OCI-LY7 (cell line): ENCODE results near the gene FAM107B. TPM values are rescaled to one million over a fixed set of nuclear protein-coding genes. Genes with fewer than 3 reads are reported as not detected.

Experiments used
- BruUV-seq: library from RNA; stranded (reverse); fragments of 400-500 nt; replicated peaks from 2 replicates; lab custom pipeline; 2021; lab: Mats Ljungman, UMichigan
- CTCF ChIA-PET: fragments of 300-600 bp; sonication (Branson Sonifier 250); formaldehyde crosslinking; loops from one replicate; lab custom pipeline; 2022; ENCODE audit warnings: antibody characterized with exemption; ENCODE audit not compliant: unreplicated experiment; lab: Charles Lee
- POLR2A ChIA-PET: fragments of 300-600 bp; sonication (Branson Sonifier 250); formaldehyde crosslinking; loops from one replicate; lab custom pipeline; 2022; ENCODE audit warnings: antibody characterized with exemption; lab: Charles Lee
- DNase-seq: peaks from one replicate; pipeline ENCODE4 v3.0.0-alpha.2; 2015; ENCODE audit warnings: low spot score
- H2AFZ ChIP-seq: fragments of 200-600 bp; sonication (generic), shearing (Covaris generic); 2 replicates; pipeline ENCODE4 v1.6.1; 2014; ENCODE audit warnings: mild to moderate bottlenecking, antibody characterized with exemption, low read length, moderate library complexity
- H3K27ac ChIP-seq: fragments of 200-600 bp; sonication (generic); 2 replicates; pipeline ENCODE4 v1.5.1; 2014; ENCODE audit warnings: mixed run types, low read depth, mild to moderate bottlenecking, moderate library complexity, low read length, inconsistent platforms; ENCODE audit not compliant: poor library complexity, severe bottlenecking
- H3K36me3 ChIP-seq: fragments of 200-600 bp; sonication (generic); 2 replicates; pipeline ENCODE4 v1.6.1; 2014; ENCODE audit warnings: mild to moderate bottlenecking, antibody characterized with exemption, low read length, moderate library complexity, mixed read lengths; ENCODE audit not compliant: insufficient read depth
- H3K4me1 ChIP-seq: fragments of 200-600 bp; sonication (generic); 2 replicates; pipeline ENCODE4 v1.5.1; 2014; ENCODE audit warnings: mild to moderate bottlenecking, low read length; ENCODE audit not compliant: insufficient read depth, poor library complexity, severe bottlenecking
- H3K4me2 ChIP-seq: fragments of 200-600 bp; sonication (generic); 2 replicates; pipeline ENCODE4 v1.6.1; 2014; ENCODE audit warnings: mild to moderate bottlenecking, low read length
- H3K4me3 ChIP-seq: fragments of 200-600 bp; sonication (generic); 2 replicates; pipeline ENCODE4 v1.5.1; 2014; ENCODE audit warnings: mild to moderate bottlenecking, low read depth, low read length; ENCODE audit not compliant: poor library complexity, severe bottlenecking
- H3K79me2 ChIP-seq: fragments of 200-600 bp; sonication (generic); 2 replicates; pipeline ENCODE4 v1.6.1; 2016; ENCODE audit warnings: low read depth, mild to moderate bottlenecking, low read length, moderate library complexity, mixed read lengths; ENCODE audit not compliant: insufficient read depth
- H3K9me2 ChIP-seq: fragments of 200-600 bp; sonication (generic); 2 replicates; pipeline ENCODE4 v1.6.1; 2016; ENCODE audit warnings: mild to moderate bottlenecking, low read length, mixed read lengths; ENCODE audit not compliant: insufficient read depth
- H3K9me3 ChIP-seq: fragments of 200-600 bp; sonication (generic); 2 replicates; pipeline ENCODE4 v1.6.1; 2014; ENCODE audit warnings: mild to moderate bottlenecking, mixed run types, low read length, mixed read lengths
- H4K20me1 ChIP-seq: fragments of 200-600 bp; sonication (generic); 2 replicates; pipeline ENCODE4 v1.6.1; 2014; ENCODE audit warnings: mild to moderate bottlenecking, antibody characterized with exemption, low read length, moderate library complexity, mixed read lengths; ENCODE audit not compliant: insufficient read depth
- EZH2phosphoT487 ChIP-seq: fragments of 200-600 bp; sonication (generic); IDR thresholded peaks from 2 replicates; pipeline ENCODE4 v1.6.1; 2018; ENCODE audit warnings: low read depth, borderline replicate concordance, mild to moderate bottlenecking, mixed run types, antibody characterized with exemption, low read length, moderate library complexity, mixed read lengths
- intact Hi-C: fragments of 100-400 bp; cut with micrococcal nuclease; formaldehyde crosslinking; loops from one replicate; pipeline ENCODE4 v1.10.0; 2022; ENCODE audit not compliant: unreplicated experiment
- total RNA-seq, 2 experiments: library from RNA; depleted of rRNA in 1 of 2; stranded (reverse); fragments of >200 nt in 1 of 2; shearing (Covaris generic) in 1 of 2; gene quantifications; 2 replicates each; pipeline ENCODE4 v1.2.3, GENCODE V29; 2014 to 2022
- TF ChIP-seq, protein P1 (sequence below): fragments of 200-600 bp; sonication (generic); conservative IDR thresholded peaks from 2 replicates; pipeline ENCODE4 v1.5.1; 2014; ENCODE audit warnings: mild to moderate bottlenecking, antibody characterized with exemption, low read length, moderate library complexity, mixed read lengths

The FAM107B gene
- total RNA-seq, 2 experiments from 2014 or later: 114 to 398 TPM

DNA sequence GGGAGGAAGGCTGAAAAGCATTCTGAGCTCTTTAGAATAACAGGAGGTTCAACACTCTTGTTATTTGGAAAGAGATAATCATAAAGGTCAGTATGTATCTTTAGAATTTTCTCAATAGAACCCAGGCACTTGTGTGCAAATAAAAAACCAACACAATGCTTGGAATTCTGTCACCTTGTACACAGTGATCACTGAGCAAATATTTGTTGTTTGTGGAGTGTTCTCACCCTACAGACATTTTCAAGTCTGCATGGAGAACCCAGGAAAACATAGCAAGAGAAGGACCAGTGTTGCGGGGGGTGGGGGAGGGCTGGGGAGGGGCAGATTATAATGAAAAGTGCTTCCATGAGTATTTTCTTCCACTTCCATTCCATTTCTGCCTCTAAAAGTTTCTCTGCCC is 87.4 kb downstream of the FAM107B start:
- POLR2A ChIA-PET: interaction anchor here (1.4 kb wide), 1 partner anchor 151 kb away, joined by 6 read pairs; the partner anchor contains the start of genes CDNF, HSPA14 and MSANTD7

DNA sequence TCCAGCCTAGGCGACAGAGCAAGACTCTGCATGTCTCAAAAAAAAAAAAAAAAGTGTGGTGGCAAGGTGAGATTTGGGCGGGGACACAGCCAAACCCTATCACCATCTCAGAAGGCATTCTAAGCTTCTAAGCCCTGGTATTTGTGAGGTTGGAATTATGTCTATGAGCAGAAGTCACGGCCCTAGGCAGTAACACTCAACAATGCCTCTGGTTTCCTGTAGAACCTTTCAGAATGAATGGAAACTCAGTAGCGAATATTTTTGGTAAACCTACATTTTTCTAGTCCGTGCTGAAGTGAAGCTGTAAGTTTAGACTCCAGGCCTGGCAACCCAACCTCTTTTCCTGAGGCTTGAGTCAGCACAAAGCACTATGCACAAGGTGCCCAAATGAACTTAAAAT is 88.3 kb downstream of the FAM107B start:
- ChIA-PET CTCF (no interaction called here), POLR2A (interaction anchor here (0.6 to 1.4 kb wide), 5 partner anchors 9 to 152 kb away, joined by 3 to 6 read pairs (median 4); partner anchors contain the start of genes CDNF, HSPA14 and MSANTD7)
- no peak overlapping the region for H2AFZ ChIP-seq
- no peaks in the 10 kb centered on the region for H3K79me2 ChIP-seq
- BruUV-seq: no TSS peak
- H3K36me3 ChIP-seq: no peaks in the 10 kb centered on the region
- H3K27ac ChIP-seq: no peak overlapping the region
- intact Hi-C loops: no loop called here
- no peaks in the 10 kb centered on the region for H4K20me1 ChIP-seq
- TF ChIP-seq EZH2phosphoT487: no peak
- DNase-seq: no peak
- H3K4me1 ChIP-seq: no peaks in the 10 kb centered on the region
- no peak overlapping the region for H3K4me2 ChIP-seq
- H3K9me3 ChIP-seq: 0 out of 2 replicates have a peak, but pooled peaks cover 7% of the 10 kb centered on the region
- H3K4me3 ChIP-seq: no peak overlapping the region
- H3K9me2 ChIP-seq: no peaks in the 10 kb centered on the region

More for the DNA sequence above, 87.4 kb downstream of the FAM107B start:
- BruUV-seq: no TSS peak
- TF ChIP-seq, protein P1, sequence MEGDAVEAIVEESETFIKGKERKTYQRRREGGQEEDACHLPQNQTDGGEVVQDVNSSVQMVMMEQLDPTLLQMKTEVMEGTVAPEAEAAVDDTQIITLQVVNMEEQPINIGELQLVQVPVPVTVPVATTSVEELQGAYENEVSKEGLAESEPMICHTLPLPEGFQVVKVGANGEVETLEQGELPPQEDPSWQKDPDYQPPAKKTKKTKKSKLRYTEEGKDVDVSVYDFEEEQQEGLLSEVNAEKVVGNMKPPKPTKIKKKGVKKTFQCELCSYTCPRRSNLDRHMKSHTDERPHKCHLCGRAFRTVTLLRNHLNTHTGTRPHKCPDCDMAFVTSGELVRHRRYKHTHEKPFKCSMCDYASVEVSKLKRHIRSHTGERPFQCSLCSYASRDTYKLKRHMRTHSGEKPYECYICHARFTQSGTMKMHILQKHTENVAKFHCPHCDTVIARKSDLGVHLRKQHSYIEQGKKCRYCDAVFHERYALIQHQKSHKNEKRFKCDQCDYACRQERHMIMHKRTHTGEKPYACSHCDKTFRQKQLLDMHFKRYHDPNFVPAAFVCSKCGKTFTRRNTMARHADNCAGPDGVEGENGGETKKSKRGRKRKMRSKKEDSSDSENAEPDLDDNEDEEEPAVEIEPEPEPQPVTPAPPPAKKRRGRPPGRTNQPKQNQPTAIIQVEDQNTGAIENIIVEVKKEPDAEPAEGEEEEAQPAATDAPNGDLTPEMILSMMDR: no peak
- no peak for TF ChIP-seq EZH2phosphoT487
- Histone ChIP-seq H3K36me3 (no peaks in the 10 kb centered on the region), H3K4me1 (no peaks in the 10 kb centered on the region), H4K20me1 (no peaks in the 10 kb centered on the region), H2AFZ (no peak overlapping the region), H3K27ac (no peak overlapping the region), H3K9me3 (0 out of 2 replicates have a peak, but pooled peaks cover 7% of the 10 kb centered on the region), H3K9me2 (no peaks in the 10 kb centered on the region), H3K4me3 (no peak overlapping the region), H3K79me2 (no peaks in the 10 kb centered on the region), H3K4me2 (no peak overlapping the region)
- CTCF ChIA-PET: no interaction called here
- no peak for DNase-seq
- intact Hi-C loops: no loop called here

- no peaks in the 10 kb centered on the region for H3K79me2 ChIP-seq
- TF ChIP-seq, protein P1: no peak
- no peak for TF ChIP-seq EZH2phosphoT487
- no peak overlapping the region for H3K27ac ChIP-seq
- H3K4me3 ChIP-seq: no peak overlapping the region
- intact Hi-C loops: no loop called here
- CTCF ChIA-PET: no interaction called here
- POLR2A ChIA-PET: interaction anchor here (0.9 to 1.4 kb wide), 6 partner anchors 9 to 26 kb away, joined by 3 to 4 read pairs (median 3); no protein-coding TSS in a partner anchor
- H4K20me1 ChIP-seq: no peaks in the 10 kb centered on the region
- no peaks in the 10 kb centered on the region for H3K4me1 ChIP-seq
- no peak overlapping the region for H2AFZ ChIP-seq
- no peaks in the 10 kb centered on the region for H3K36me3 ChIP-seq
- no TSS peak for BruUV-seq
- no peak for DNase-seq
- no peaks in the 10 kb centered on the region for H3K9me2 ChIP-seq
- H3K9me3 ChIP-seq: 0 out of 2 replicates have a peak, but pooled peaks cover 7% of the 10 kb centered on the region
- H3K4me2 ChIP-seq: no peak overlapping the region
Observed at GRCh38 chr10:14684354-14684753, 90.3 kb downstream of the FAM107B start.
